CD14-positive monocyte (primary cell): ENCODE measurements around the gene ERF. TPM values are rescaled to one million over a fixed set of nuclear protein-coding genes. Genes with fewer than 3 reads are reported as not detected.

Source experiments
- DNase-seq, 3 donors: peaks; one replicate each; pipeline ENCODE4 v3.0.0-alpha.2; 2011 to 2022
- H2AFZ ChIP-seq: 2 replicates; pipeline ENCODE4 v1.6.0; 2012; ENCODE audit warnings: mild to moderate bottlenecking, low read depth, low read length, inconsistent platforms; ENCODE audit not compliant: insufficient read depth, poor library complexity, severe bottlenecking
- H3K27ac ChIP-seq, 2 donors: 1 replicate in 1 of 2; 2 replicates in 1 of 2; pipeline ENCODE4 v1.5.1; 2012 to 2013; ENCODE audit warnings: low read length in 2 of 2, control low read depth in 1 of 2, inconsistent platforms in 1 of 2, low read depth in 1 of 2, mild to moderate bottlenecking in 1 of 2
- H3K27me3 ChIP-seq, 2 donors: one replicate each; pipeline versions ENCODE4 v1.6.0 to v1.6.1; 2011 to 2013; ENCODE audit warnings: low read length in 2 of 2; ENCODE audit not compliant: control insufficient read depth in 2 of 2, insufficient read depth in 2 of 2
- H3K36me3 ChIP-seq, 2 donors: replicated peaks in 1 of 2; 1 replicate in 1 of 2; 2 replicates in 1 of 2; pipeline versions ENCODE4 v1.5.1 to v1.6.1; 2012 to 2013; ENCODE audit warnings: low read length in 2 of 2, control low read depth in 1 of 2, inconsistent platforms in 1 of 2, mild to moderate bottlenecking in 1 of 2; ENCODE audit not compliant: insufficient read depth in 2 of 2, control insufficient read depth in 1 of 2
- H3K4me1 ChIP-seq, 2 donors: 1 replicate in 1 of 2; 2 replicates in 1 of 2; pipeline versions ENCODE4 v1.5.1 to v1.6.1; 2012 to 2013; ENCODE audit warnings: low read length in 2 of 2, control low read depth in 1 of 2, inconsistent platforms in 1 of 2, mild to moderate bottlenecking in 1 of 2, moderate library complexity in 1 of 2; ENCODE audit not compliant: insufficient read depth in 2 of 2, control insufficient read depth in 1 of 2
- H3K4me2 ChIP-seq: replicated peaks from 2 replicates; pipeline ENCODE3; 2012; ENCODE audit warnings: low read length, moderate library complexity, mild to moderate bottlenecking; ENCODE audit not compliant: poor library complexity, severe bottlenecking; ENCODE audit errors: extremely low read depth
- H3K4me3 ChIP-seq, 3 experiments: fragments of 200-600 bp in 1 of 3; sonication (generic) in 1 of 3; replicated peaks in 1 of 3; 1 replicate in 2 of 3; 2 replicates in 1 of 3; pipeline ENCODE4 v1.5.1; 2011 to 2013; ENCODE audit warnings: low read length in 3 of 3, mild to moderate bottlenecking in 3 of 3, control low read depth in 2 of 3, low read depth in 2 of 3, inconsistent platforms in 1 of 3, moderate library complexity in 1 of 3
- H3K79me2 ChIP-seq: 2 replicates; pipeline ENCODE4 v1.6.0; 2012; ENCODE audit warnings: mild to moderate bottlenecking, control low read depth, inconsistent platforms, low read length, moderate library complexity; ENCODE audit not compliant: insufficient read depth
- H3K9ac ChIP-seq: 2 replicates; pipeline ENCODE4 v1.6.0; 2017; ENCODE audit warnings: low read length, mild to moderate bottlenecking; ENCODE audit not compliant: insufficient read depth, poor library complexity, severe bottlenecking
- H3K9me3 ChIP-seq, 2 donors: replicated peaks in 1 of 2; 1 replicate in 1 of 2; 2 replicates in 1 of 2; pipeline versions ENCODE4 v1.5.1 to v1.6.1; 2012 to 2013; ENCODE audit warnings: low read length in 2 of 2, control low read depth in 1 of 2; ENCODE audit not compliant: control insufficient read depth in 1 of 2, insufficient read depth in 1 of 2
- H4K20me1 ChIP-seq: 2 replicates; pipeline ENCODE4 v1.6.0; 2012; ENCODE audit warnings: mild to moderate bottlenecking, low read length, control low read depth, moderate library complexity; ENCODE audit not compliant: insufficient read depth
- H3K27ac Mint-ChIP-seq, 7 donors: one replicate each; pipeline ENCODE4 v1.8.0; 2020; ENCODE audit warnings: mild to moderate bottlenecking in 7 of 7, mixed read lengths in 7 of 7, moderate library complexity in 6 of 7, inconsistent platforms in 2 of 7
- H3K27me3 Mint-ChIP-seq, 3 donors: one replicate each; pipeline ENCODE4 v1.8.0; 2021 to 2022; ENCODE audit warnings: low read depth in 3 of 3, mild to moderate bottlenecking in 3 of 3, mixed read lengths in 3 of 3, moderate library complexity in 3 of 3, inconsistent platforms in 1 of 3
- H3K36me3 Mint-ChIP-seq, 2 donors: one replicate each; pipeline ENCODE4 v1.8.0; 2020; ENCODE audit warnings: mixed read lengths in 2 of 2, inconsistent platforms in 1 of 2, mild to moderate bottlenecking in 1 of 2
- H3K4me1 Mint-ChIP-seq: one replicate; pipeline ENCODE4 v1.8.0; 2020; ENCODE audit warnings: mild to moderate bottlenecking, mixed read lengths
- H3K4me3 Mint-ChIP-seq, 2 donors: one replicate each; pipeline ENCODE4 v1.8.0; 2020; ENCODE audit warnings: mild to moderate bottlenecking in 2 of 2, mixed read lengths in 2 of 2, moderate library complexity in 1 of 2
- H3K9me3 Mint-ChIP-seq, 7 donors: one replicate each; pipeline ENCODE4 v1.8.0; 2020 to 2022; ENCODE audit warnings: mixed read lengths in 7 of 7, mild to moderate bottlenecking in 6 of 7, moderate library complexity in 6 of 7, inconsistent platforms in 2 of 7
- WGBS: methylation state at CpG from one replicate; pipeline ENCODE4 v1.1.5; 2013; ENCODE audit warnings: missing lambda C conversion rate; ENCODE audit not compliant: insufficient coverage; 5-methylcytosine and 5-hydroxymethylcytosine counted together
- intact Hi-C, 2 donors: fragments of 100-400 bp; cut with micrococcal nuclease; formaldehyde crosslinking; loops; one replicate each; pipeline versions ENCODE4 v1.15.0 to v1.15.1; 2023
- polyA plus RNA-seq, 3 donors: library from polyadenylated mRNA; depleted of rRNA in 1 of 3; unstranded in 2 of 3; stranded (reverse) in 1 of 3; fragments of 300-500 nt in 2 of 3; fragments of >200 nt in 1 of 3; fragmentation: Illumina TruSeq in 2 of 3; gene quantifications; 1 replicate in 2 of 3; 2 replicates in 1 of 3; pipeline ENCODE4 v1.2.3, GENCODE V29; 2012 to 2021
- TF ChIP-seq, protein P1 (sequence below): fragments of 200-600 bp; IDR thresholded peaks from one replicate; pipeline ENCODE4 v1.8.0; 2022; ENCODE audit warnings: antibody characterized with exemption, mild to moderate bottlenecking

Gene ERF
- polyA plus RNA-seq, 3 donors = 2.3 to 42.6 (median 3.4) TPM

GRCh38 chr19:42288881-42289555, 34.1 kb upstream of the ERF start:
- Histone ChIP-seq H3K79me2 (peaks cover 30% of the 10 kb centered on the region), H3K4me3 (no peak overlapping the region), H3K9ac (no peak overlapping the region), H3K9me3 (no peaks in the 10 kb centered on the region), H3K4me1 (peaks cover 30 to 39% of the 10 kb centered on the region in 2 donors), H3K27ac (peak overlapping the region in 1 of 2 donors; percentile 56), H3K36me3 (peaks cover 66 to 70% of the 10 kb centered on the region in 2 donors), H2AFZ (no peak overlapping the region), H4K20me1 (peaks cover 88% of the 10 kb centered on the region), H3K4me2 (no peak overlapping the region), H3K27me3 (no peaks in the 10 kb centered on the region)
- H3K27me3 Mint-ChIP-seq = peaks cover 0 to 5% (median 0%) of the 10 kb centered on the region in 3 donors
- intact Hi-C loops = loop anchor here in 1 of 2 donors (5.0 to 10.0 kb wide), 3 partner anchors 37 to 154 kb away; partner anchors contain the start of gene POU2F2
- no peaks in the 10 kb centered on the region for H3K9me3 Mint-ChIP-seq
- DNase-seq = no peak
- WGBS = 93% methylated on average over 17 of the region's 22 CpGs
- H3K27ac Mint-ChIP-seq = no peak overlapping the region
- TF ChIP-seq, protein P1, sequence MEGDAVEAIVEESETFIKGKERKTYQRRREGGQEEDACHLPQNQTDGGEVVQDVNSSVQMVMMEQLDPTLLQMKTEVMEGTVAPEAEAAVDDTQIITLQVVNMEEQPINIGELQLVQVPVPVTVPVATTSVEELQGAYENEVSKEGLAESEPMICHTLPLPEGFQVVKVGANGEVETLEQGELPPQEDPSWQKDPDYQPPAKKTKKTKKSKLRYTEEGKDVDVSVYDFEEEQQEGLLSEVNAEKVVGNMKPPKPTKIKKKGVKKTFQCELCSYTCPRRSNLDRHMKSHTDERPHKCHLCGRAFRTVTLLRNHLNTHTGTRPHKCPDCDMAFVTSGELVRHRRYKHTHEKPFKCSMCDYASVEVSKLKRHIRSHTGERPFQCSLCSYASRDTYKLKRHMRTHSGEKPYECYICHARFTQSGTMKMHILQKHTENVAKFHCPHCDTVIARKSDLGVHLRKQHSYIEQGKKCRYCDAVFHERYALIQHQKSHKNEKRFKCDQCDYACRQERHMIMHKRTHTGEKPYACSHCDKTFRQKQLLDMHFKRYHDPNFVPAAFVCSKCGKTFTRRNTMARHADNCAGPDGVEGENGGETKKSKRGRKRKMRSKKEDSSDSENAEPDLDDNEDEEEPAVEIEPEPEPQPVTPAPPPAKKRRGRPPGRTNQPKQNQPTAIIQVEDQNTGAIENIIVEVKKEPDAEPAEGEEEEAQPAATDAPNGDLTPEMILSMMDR = no peak
- H3K36me3 Mint-ChIP-seq = peaks cover 51 to 70% of the 10 kb centered on the region in 2 donors
- H3K4me1 Mint-ChIP-seq = peaks cover 33% of the 10 kb centered on the region
- no peak overlapping the region for H3K4me3 Mint-ChIP-seq

DNA sequence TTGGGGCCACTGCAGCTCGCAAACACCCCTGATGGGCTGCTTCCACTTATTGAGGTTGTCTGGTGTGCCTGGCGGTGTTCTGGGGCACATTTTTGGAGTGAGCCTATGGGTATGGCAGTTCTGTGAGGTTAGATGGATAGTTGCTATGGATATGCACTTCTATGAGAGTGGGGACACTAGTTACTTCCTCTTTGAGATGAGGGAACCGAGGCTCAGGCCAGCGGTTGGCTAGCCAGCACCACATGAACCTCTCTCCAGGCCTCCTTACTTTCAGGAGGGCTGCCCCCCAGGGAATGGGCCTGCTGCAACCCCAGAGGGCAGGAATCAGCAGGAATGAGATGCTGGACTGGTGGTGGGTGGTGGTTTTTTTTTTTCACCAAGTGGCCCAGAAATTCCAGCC, 33.5 kb upstream of the ERF start:
- Histone ChIP-seq H3K4me3 (no peak overlapping the region), H3K27ac (peak overlapping the region; percentile 31 to 56), H3K79me2 (peaks cover 30% of the 10 kb centered on the region), H2AFZ (no peak overlapping the region), H3K36me3 (peaks cover 59 to 63% of the 10 kb centered on the region in 2 donors), H3K9ac (no peak overlapping the region), H3K9me3 (no peaks in the 10 kb centered on the region), H3K27me3 (no peaks in the 10 kb centered on the region), H3K4me2 (no peak overlapping the region), H3K4me1 (peaks cover 31 to 41% of the 10 kb centered on the region in 2 donors), H4K20me1 (peaks cover 84% of the 10 kb centered on the region)
- WGBS = 100% methylated on average over 1 of the region's 4 CpGs
- Mint-ChIP-seq H3K27ac (peak overlapping the region in 2 of 7 donors; percentile 20 to 50), H3K4me1 (peaks cover 33% of the 10 kb centered on the region), H3K36me3 (peaks cover 46 to 64% of the 10 kb centered on the region in 2 donors), H3K4me3 (no peak overlapping the region), H3K9me3 (no peaks in the 10 kb centered on the region), H3K27me3 (peaks cover 0 to 5% (median 0%) of the 10 kb centered on the region in 3 donors)
- TF ChIP-seq, protein P1 = no peak
- peak in 2 of 3 donors; percentile 33 to 43 for DNase-seq
- intact Hi-C loops = loop anchor here in 1 of 2 donors (5.0 to 10.0 kb wide), 3 partner anchors 36 to 154 kb away; partner anchors contain the start of gene POU2F2
